Neural cell (in vitro differentiated cells): ENCODE data around the gene C3.

Experiments
- CTCF ChIP-seq: fragments of 450-650 bp; IDR thresholded peaks from 2 replicates; pipeline ENCODE4 v1.5.1; 2014; ENCODE audit warnings: antibody characterized with exemption, mild to moderate bottlenecking, moderate library complexity; ENCODE audit not compliant: poor library complexity, severe bottlenecking
- EP300 ChIP-seq: fragments of 450-650 bp; conservative IDR thresholded peaks from 2 replicates; pipeline ENCODE4 v1.6.1; 2014; ENCODE audit warnings: antibody characterized with exemption, mild to moderate bottlenecking, moderate library complexity; ENCODE audit not compliant: poor library complexity, severe bottlenecking
- SMC3 ChIP-seq: fragments of 450-650 bp; conservative IDR thresholded peaks from 2 replicates; pipeline ENCODE4 v1.6.1; 2014; ENCODE audit warnings: antibody characterized with exemption, mild to moderate bottlenecking, moderate library complexity; ENCODE audit not compliant: poor library complexity
- TAF1 ChIP-seq: IDR thresholded peaks from 2 replicates; pipeline ENCODE4 v1.6.1; 2012; ENCODE audit warnings: low read depth

- TF ChIP-seq TAF1: no peak
- TF ChIP-seq CTCF: no peak
- TF ChIP-seq SMC3: no peak
- TF ChIP-seq EP300: no peak
These were observed 56.9 kb downstream of the C3 start for GRCh38 chr19:6663236-6664201.
